ENCODE results near the gene PNLDC1.

DNA sequence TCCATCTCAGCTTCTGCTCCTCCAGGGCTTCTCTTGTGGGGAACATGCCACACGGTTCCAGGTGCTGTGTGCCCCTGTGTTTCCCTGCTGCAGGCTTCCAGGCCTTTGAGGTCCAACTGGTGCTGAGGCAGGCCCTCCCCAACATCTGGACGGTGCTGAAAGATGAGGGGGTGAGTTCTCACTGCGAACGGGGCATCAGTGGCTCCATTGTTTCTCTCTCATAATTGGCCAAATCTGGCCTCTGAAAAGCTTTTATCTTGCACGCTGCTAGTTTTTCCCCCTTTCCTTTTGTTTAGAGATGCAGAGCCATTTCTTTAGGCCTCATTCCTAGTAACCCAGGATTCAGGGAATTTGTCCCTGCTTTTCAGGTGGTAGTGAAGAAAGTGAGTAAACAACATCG lies 8.6 kb downstream of the PNLDC1 start:
- TF ChIP-seq, protein P1, sequence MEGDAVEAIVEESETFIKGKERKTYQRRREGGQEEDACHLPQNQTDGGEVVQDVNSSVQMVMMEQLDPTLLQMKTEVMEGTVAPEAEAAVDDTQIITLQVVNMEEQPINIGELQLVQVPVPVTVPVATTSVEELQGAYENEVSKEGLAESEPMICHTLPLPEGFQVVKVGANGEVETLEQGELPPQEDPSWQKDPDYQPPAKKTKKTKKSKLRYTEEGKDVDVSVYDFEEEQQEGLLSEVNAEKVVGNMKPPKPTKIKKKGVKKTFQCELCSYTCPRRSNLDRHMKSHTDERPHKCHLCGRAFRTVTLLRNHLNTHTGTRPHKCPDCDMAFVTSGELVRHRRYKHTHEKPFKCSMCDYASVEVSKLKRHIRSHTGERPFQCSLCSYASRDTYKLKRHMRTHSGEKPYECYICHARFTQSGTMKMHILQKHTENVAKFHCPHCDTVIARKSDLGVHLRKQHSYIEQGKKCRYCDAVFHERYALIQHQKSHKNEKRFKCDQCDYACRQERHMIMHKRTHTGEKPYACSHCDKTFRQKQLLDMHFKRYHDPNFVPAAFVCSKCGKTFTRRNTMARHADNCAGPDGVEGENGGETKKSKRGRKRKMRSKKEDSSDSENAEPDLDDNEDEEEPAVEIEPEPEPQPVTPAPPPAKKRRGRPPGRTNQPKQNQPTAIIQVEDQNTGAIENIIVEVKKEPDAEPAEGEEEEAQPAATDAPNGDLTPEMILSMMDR (conservative IDR thresholded peaks at IDR 0.05 in 1 of 2, IDR thresholded peaks at IDR 0.05 in 1 of 2; ENCODE audit: extremely low read depth in 1 of 2, insufficient read depth in 1 of 2, low read depth in 1 of 2, low read length in 2 of 2) = no peak
- TF ChIP-seq EZH2 (IDR thresholded peaks at IDR 0.05; ENCODE audit: borderline replicate concordance, low read length) = no peak

Data from mammary epithelial cell (primary cell).